Upper lobe of left lung (tissue), 4 donors: Measurements from ENCODE around the gene NAGA.

Experiments
- POLR2A ChIP-seq, 4 donors: fragments of 450-650 bp; IDR thresholded peaks; one replicate each; pipeline ENCODE4 v1.5.1; 2016 to 2017; ENCODE audit warnings: antibody characterized with exemption in 4 of 4, mild to moderate bottlenecking in 2 of 4
- POLR2AphosphoS5 ChIP-seq, 2 donors: sonication (generic); formaldehyde crosslinking; IDR thresholded peaks; one replicate each; pipeline ENCODE4 v1.5.1; 2017; ENCODE audit warnings: antibody characterized with exemption in 2 of 2

DNA sequence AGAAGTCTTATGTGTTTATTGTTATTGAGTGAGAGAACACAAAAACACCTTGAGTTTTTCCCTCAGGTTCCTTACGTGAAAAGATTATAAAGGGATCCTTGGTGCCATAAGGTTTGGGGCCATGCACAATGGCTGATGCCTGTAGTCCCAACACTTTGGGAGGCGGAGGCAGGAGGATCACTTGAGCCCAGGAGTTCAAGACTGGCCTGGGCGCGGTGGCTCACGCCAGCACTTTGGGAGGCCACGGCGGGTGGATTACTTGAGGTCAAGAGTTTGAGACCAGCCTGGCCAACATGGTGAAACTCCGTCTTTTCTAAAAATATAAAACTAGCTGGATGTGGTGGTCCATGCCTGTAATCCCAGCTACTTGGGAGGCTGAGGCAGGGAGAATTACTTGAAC lies 14.3 kb upstream of the NAGA start:
- TF ChIP-seq POLR2A (IDR thresholded peaks at IDR 0.05) (no peak), POLR2AphosphoS5 (IDR thresholded peaks at IDR 0.05) (no peak)
